Tibial nerve (tissue), 4 donors: ENCODE data around the gene RBM45.

Experiments
- CTCF ChIP-seq, 5 experiments: fragments of 200-600 bp in 3 of 5; fragments of 450-650 bp in 2 of 5; sonication (generic) in 3 of 5; IDR thresholded peaks; one replicate each; pipeline ENCODE4 v1.5.1; 2016 to 2019; ENCODE audit warnings: antibody characterized with exemption in 5 of 5, mild to moderate bottlenecking in 3 of 5, moderate library complexity in 2 of 5
- EP300 ChIP-seq, 2 donors: sonication (generic); formaldehyde crosslinking; IDR thresholded peaks; one replicate each; pipeline ENCODE4 v1.6.1; 2017; ENCODE audit warnings: antibody characterized with exemption in 2 of 2, mild to moderate bottlenecking in 1 of 2
- POLR2A ChIP-seq, 2 donors: fragments of 450-650 bp; IDR thresholded peaks; one replicate each; pipeline ENCODE4 v1.6.1; 2017; ENCODE audit warnings: antibody characterized with exemption in 2 of 2, mild to moderate bottlenecking in 2 of 2, moderate library complexity in 2 of 2

GRCh38 chr2:178070824-178071223, 41.4 kb upstream of the RBM45 start:
- no peak for TF ChIP-seq EP300 (IDR thresholded peaks at IDR 0.05)
- TF ChIP-seq CTCF (IDR thresholded peaks at IDR 0.05) = no peak
- no peak for TF ChIP-seq POLR2A (IDR thresholded peaks at IDR 0.05)
